Keratinocyte (primary cell): ENCODE data around the gene SLC39A8. TPM values are rescaled to one million over a fixed set of nuclear protein-coding genes. Genes with fewer than 3 reads are reported as not detected.

Source experiments
- DNase-seq: peaks from one replicate; pipeline ENCODE4 v3.0.0-alpha.2; 2011; ENCODE audit warnings: low read depth, missing footprints, low spot score
- FAIRE-seq: peaks from 2 replicates; lab custom pipeline; 2011; peaks lifted over from hg19 to GRCh38; lab: Jason Lieb, UNC
- H2AFZ ChIP-seq: 2 replicates; pipeline ENCODE4 v1.6.0; 2012; ENCODE audit warnings: low read length, control low read depth, inconsistent platforms; ENCODE audit not compliant: control insufficient read depth
- H3K27ac ChIP-seq: 2 replicates; pipeline ENCODE4 v1.5.1; 2011; ENCODE audit warnings: low read length; ENCODE audit not compliant: control insufficient read depth, insufficient read depth
- H3K27me3 ChIP-seq: 3 replicates; pipeline ENCODE4 v1.6.0; 2011; ENCODE audit warnings: low read length; ENCODE audit not compliant: control insufficient read depth, insufficient read depth; ENCODE audit errors: extremely low read depth
- H3K36me3 ChIP-seq, 2 experiments: 2 replicates in 1 of 2; 3 replicates in 1 of 2; pipeline ENCODE4 v1.5.1; 2011; ENCODE audit warnings: low read length in 2 of 2, mild to moderate bottlenecking in 1 of 2; ENCODE audit not compliant: control insufficient read depth in 2 of 2, insufficient read depth in 2 of 2; ENCODE audit errors: extremely low read depth in 1 of 2
- H3K4me1 ChIP-seq: 3 replicates; pipeline ENCODE4 v1.5.1; 2011; ENCODE audit warnings: low read length; ENCODE audit not compliant: control insufficient read depth, insufficient read depth; ENCODE audit errors: extremely low read depth
- H3K4me2 ChIP-seq: 3 replicates; pipeline ENCODE4 v1.6.0; 2011; ENCODE audit warnings: low read depth, low read length; ENCODE audit not compliant: control insufficient read depth, insufficient read depth; ENCODE audit errors: extremely low read depth
- H3K4me3 ChIP-seq, 3 experiments: fragments of 200-600 bp in 1 of 3; sonication (generic) in 1 of 3; 2 replicates in 2 of 3; 3 replicates in 1 of 3; pipeline ENCODE4 v1.5.1; 2011 to 2016; ENCODE audit warnings: low read length in 3 of 3, mild to moderate bottlenecking in 3 of 3, control low read depth in 2 of 3, inconsistent platforms in 1 of 3, low read depth in 1 of 3, mixed read lengths in 1 of 3, mixed run types in 1 of 3, moderate library complexity in 1 of 3; ENCODE audit not compliant: control insufficient read depth in 2 of 3, insufficient read depth in 2 of 3; ENCODE audit errors: extremely low read depth in 1 of 3
- H3K79me2 ChIP-seq: 2 replicates; pipeline ENCODE4 v1.6.0; 2012; ENCODE audit warnings: low read length; ENCODE audit not compliant: control insufficient read depth, insufficient read depth
- H3K9ac ChIP-seq: 3 replicates; pipeline ENCODE4 v1.6.0; 2011; ENCODE audit warnings: low read length; ENCODE audit not compliant: control insufficient read depth, insufficient read depth; ENCODE audit errors: extremely low read depth
- H3K9me1 ChIP-seq: 3 replicates; pipeline ENCODE4 v1.6.0; 2011; ENCODE audit warnings: low read length; ENCODE audit not compliant: control insufficient read depth, insufficient read depth; ENCODE audit errors: extremely low read depth
- H3K9me3 ChIP-seq: 2 replicates; pipeline ENCODE4 v1.5.1; 2012; ENCODE audit warnings: low read depth, low read length; ENCODE audit not compliant: control insufficient read depth
- H4K20me1 ChIP-seq: 3 replicates; pipeline ENCODE4 v1.6.0; 2011; ENCODE audit warnings: low read length; ENCODE audit not compliant: control insufficient read depth, insufficient read depth; ENCODE audit errors: extremely low read depth
- EZH2 ChIP-seq: IDR thresholded peaks from one replicate; pipeline ENCODE4 v1.6.1; 2012; ENCODE audit warnings: inconsistent platforms, mild to moderate bottlenecking, low read length, moderate library complexity
- dilution Hi-C: fragments of 300-500 bp; cut with MboI; formaldehyde crosslinking; loops from one replicate; pipeline ENCODE4 v1.7.0; 2020; ENCODE audit warnings: low sequenced_read_pairs; ENCODE audit not compliant: extremely low pct_ligation_motif_present
- polyA minus RNA-seq, 3 experiments: library from RNA; depleted of rRNA, polyadenylated mRNA; stranded (reverse); fragments of >200 nt; gene quantifications; 1 replicate in 1 of 3; 2 replicates in 1 of 3; 3 replicates in 1 of 3; pipeline ENCODE4 v1.2.3, GENCODE V29; 2011
- polyA plus RNA-seq, 5 experiments: library from polyadenylated mRNA; depleted of rRNA in 3 of 5; stranded (reverse) in 3 of 5; stranded (forward) in 1 of 5; unstranded in 1 of 5; fragments of >200 nt; gene quantifications; 1 replicate in 1 of 5; 2 replicates in 3 of 5; 3 replicates in 1 of 5; pipeline versions ENCODE4 v1.2.1 to v1.2.3, GENCODE V29; 2011 to 2012; ENCODE audit warnings: missing spikeins in 2 of 5, low read depth in 1 of 5, low replicate concordance in 1 of 5
- TF ChIP-seq, protein P1 (sequence below), 3 experiments: IDR thresholded peaks in 1 of 3; conservative IDR thresholded peaks in 1 of 3; optimal IDR thresholded peaks in 1 of 3; 2 replicates in 2 of 3; 3 replicates in 1 of 3; pipeline versions ENCODE3 to v1.5.1; 2011; ENCODE audit warnings: low read length in 3 of 3, mild to moderate bottlenecking in 3 of 3, moderate library complexity in 2 of 3, control low read depth in 1 of 3, inconsistent platforms in 1 of 3; ENCODE audit not compliant: insufficient read depth in 2 of 3; ENCODE audit errors: extremely low read depth in 1 of 3

Gene SLC39A8
- polyA plus RNA-seq (4.8 to 7.5 TPM (median 6.1 TPM) in 3 replicates), polyA minus RNA-seq (2.8 to 9.5 TPM (median 4.0 TPM) in 3 replicates)
- polyA plus RNA-seq (2011; ENCODE audit: low read depth): 1.1 TPM
- 4.2 and 8.6 TPM in 2 replicates for polyA plus RNA-seq (2011; cell fraction: cytosol; rRNA removed)
- polyA plus RNA-seq (2011; cell fraction: nucleus; rRNA removed): 6.4 and 7.2 TPM in 2 replicates
- polyA plus RNA-seq (2012; ENCODE audit: low replicate concordance): 2.9 and 7.1 TPM in 2 replicates
- 7.9 TPM for polyA minus RNA-seq (2011; cell fraction: cytosol; rRNA and poly(A)+ RNA removed)
- 5.9 and 7.8 TPM in 2 replicates for polyA minus RNA-seq (2011; cell fraction: nucleus; rRNA and poly(A)+ RNA removed)

DNA sequence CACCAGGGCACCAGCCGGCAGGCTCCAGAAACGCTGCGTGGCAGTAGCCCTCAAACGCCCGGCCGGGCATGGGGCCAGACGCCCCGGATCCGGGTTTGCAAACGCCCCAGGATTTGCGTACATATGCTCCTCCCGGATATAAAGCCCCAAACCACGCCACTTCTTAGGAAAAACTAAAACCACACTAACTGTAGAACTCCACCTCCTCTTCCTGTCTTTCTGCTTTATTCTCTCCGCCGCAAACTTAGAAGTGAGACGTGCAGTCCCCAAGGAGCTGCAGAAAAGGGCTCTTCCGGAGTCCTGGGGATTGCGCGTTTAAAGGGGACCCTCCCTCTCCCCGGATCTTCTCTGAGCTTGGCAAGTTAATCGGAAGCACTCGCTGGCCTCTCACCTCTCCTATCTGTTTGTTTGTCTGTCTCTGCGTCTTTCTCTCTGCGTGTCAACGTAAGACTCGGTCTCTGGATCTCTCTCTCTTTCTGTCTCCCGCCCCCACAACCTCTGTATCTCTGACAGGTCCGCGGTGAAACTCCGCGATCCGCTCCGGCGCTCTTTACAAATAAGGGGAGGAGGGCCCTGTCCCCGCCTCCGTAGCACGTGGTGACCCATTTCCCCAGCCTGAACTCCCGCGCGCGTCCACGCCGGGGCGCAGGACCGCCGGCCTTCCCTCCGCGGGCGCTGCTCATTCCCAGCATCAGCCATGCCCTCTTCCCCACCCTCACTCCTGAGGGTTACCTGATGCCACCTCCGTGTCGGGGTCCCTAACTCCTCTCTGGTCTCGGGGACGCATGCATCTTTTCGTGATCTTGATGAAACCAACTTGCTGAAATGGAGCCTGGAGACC lies at the start of gene SLC39A8:
Gene SLC39A8 (minus strand): TSS at position 529 of the 841 bp plus-strand sequence. CDS start 820 bp downstream, outside the sequence.
- dilution Hi-C loops: no loop called here
- H2AFZ ChIP-seq: peak within 1 kb of the TSS; percentile 99

DNA sequence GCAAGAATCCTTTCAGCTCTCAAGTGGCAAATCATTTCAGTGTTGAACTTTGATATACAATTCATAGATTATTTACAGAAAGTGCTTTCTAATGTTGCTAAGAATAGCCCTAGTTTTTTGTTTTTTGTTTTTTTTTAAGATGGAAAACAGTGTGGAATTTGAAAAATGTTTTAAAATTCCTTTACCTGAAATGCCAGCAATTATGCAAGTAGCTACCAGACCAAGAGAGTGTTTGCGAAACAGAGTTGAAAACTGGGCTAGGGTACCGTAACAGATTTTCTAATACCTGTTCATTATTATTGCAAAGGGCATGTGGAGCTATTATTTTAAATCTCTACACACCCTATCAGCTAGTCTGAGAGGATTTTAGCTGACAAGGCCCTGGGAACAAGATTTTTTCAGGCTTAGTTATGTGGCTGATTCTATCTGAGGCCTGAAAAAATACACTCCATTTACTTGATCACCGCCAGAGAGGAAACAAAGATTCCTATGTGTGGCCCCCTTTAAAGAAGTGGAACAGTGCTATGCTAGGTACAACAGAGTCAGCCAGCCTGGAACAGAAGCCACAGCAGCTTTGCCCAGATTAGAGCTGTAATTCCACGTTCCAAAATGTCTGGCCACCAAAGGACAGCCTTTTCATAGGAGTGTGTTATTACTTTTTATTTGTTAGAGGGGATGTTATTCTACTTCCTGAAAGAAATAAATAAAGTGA lies 46.9 kb upstream of the SLC39A8 start:
- H4K20me1 ChIP-seq: no peaks in the 10 kb centered on the region
- no peak overlapping the region for H3K9ac ChIP-seq
- H3K4me3 ChIP-seq: no peak overlapping the region
- no peaks in the 10 kb centered on the region for H3K79me2 ChIP-seq
- no peak for FAIRE-seq
- H3K9me3 ChIP-seq: no peaks in the 10 kb centered on the region
- H3K9me1 ChIP-seq: no peaks in the 10 kb centered on the region
- H3K27ac ChIP-seq: no peak overlapping the region
- no peak overlapping the region for H3K4me2 ChIP-seq
- peaks cover 23% of the 10 kb centered on the region for H3K4me1 ChIP-seq
- no peaks in the 10 kb centered on the region for H3K36me3 ChIP-seq
- no peaks in the 10 kb centered on the region for H3K27me3 ChIP-seq
- H2AFZ ChIP-seq: no peak overlapping the region
- TF ChIP-seq EZH2: no peak
- TF ChIP-seq, protein P1, sequence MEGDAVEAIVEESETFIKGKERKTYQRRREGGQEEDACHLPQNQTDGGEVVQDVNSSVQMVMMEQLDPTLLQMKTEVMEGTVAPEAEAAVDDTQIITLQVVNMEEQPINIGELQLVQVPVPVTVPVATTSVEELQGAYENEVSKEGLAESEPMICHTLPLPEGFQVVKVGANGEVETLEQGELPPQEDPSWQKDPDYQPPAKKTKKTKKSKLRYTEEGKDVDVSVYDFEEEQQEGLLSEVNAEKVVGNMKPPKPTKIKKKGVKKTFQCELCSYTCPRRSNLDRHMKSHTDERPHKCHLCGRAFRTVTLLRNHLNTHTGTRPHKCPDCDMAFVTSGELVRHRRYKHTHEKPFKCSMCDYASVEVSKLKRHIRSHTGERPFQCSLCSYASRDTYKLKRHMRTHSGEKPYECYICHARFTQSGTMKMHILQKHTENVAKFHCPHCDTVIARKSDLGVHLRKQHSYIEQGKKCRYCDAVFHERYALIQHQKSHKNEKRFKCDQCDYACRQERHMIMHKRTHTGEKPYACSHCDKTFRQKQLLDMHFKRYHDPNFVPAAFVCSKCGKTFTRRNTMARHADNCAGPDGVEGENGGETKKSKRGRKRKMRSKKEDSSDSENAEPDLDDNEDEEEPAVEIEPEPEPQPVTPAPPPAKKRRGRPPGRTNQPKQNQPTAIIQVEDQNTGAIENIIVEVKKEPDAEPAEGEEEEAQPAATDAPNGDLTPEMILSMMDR (optimal IDR thresholded peaks at IDR 0.05 in 1 of 3, IDR thresholded peaks at IDR 0.05 in 1 of 3, conservative IDR thresholded peaks at IDR 0.05 in 1 of 3; ENCODE audit: extremely low read depth in 1 of 3, insufficient read depth in 2 of 3, low read length in 3 of 3): no peak
- DNase-seq: no peak
- dilution Hi-C loops: no loop called here

More for the DNA sequence above, at the start of gene SLC39A8:
- Histone ChIP-seq H3K9me3 (no peaks in the 10 kb centered on the region), H4K20me1 (no peaks in the 10 kb centered on the region), H3K9me1 (peaks cover 2% of the 10 kb centered on the region), H3K27ac (peak within 1 kb of the TSS; percentile 57), H3K27me3 (no peaks in the 10 kb centered on the region), H3K4me3 (peak within 1 kb of the TSS; percentile 38 to 88 (median 78)), H3K36me3 (no peaks in the 10 kb centered on the region), H3K4me2 (peak within 1 kb of the TSS; percentile 98), H3K79me2 (no peaks in the 10 kb centered on the region), H3K4me1 (peaks cover 15% of the 10 kb centered on the region), H3K9ac (peak within 1 kb of the TSS; percentile 79)
- DNase-seq: no peak
- TF ChIP-seq EZH2: no peak
- TF ChIP-seq, protein P1 (optimal IDR thresholded peaks at IDR 0.05 in 1 of 3, IDR thresholded peaks at IDR 0.05 in 1 of 3, conservative IDR thresholded peaks at IDR 0.05 in 1 of 3; ENCODE audit: extremely low read depth in 1 of 3, insufficient read depth in 2 of 3, low read length in 3 of 3): peak; percentile 80 to 90 (median 90)
- peak; percentile 39 for FAIRE-seq
